Upper lobe of left lung (tissue), 6 donors: ENCODE measurements around the gene NADK2. TPM values are rescaled to one million over a fixed set of nuclear protein-coding genes. Genes with fewer than 3 reads are reported as not detected.

Source experiments
- ATAC-seq, 2 donors: fragments of 200-7000 bp; cut with Tn5 transposase; one replicate each; pipeline ENCODE4 v1.9.1; 2022; ENCODE audit warnings: mild to moderate bottlenecking in 2 of 2, moderate library complexity in 2 of 2; ENCODE audit not compliant: low FRiP score in 2 of 2
- DNase-seq, 2 donors: peaks; one replicate each; pipeline ENCODE4 v3.0.0-alpha.2; 2019 to 2020
- H3K27ac ChIP-seq, 4 donors: fragments of 200-600 bp; sonication (generic); one replicate each; pipeline ENCODE4 v1.5.1; 2016 to 2019
- H3K27me3 ChIP-seq, 4 donors: fragments of 200-600 bp; sonication (generic); one replicate each; pipeline ENCODE4 v1.5.1; 2017 to 2019
- H3K36me3 ChIP-seq, 4 donors: fragments of 200-600 bp; sonication (generic); one replicate each; pipeline ENCODE4 v1.5.1; 2016 to 2019
- H3K4me1 ChIP-seq, 4 donors: fragments of 200-600 bp; sonication (generic); one replicate each; pipeline ENCODE4 v1.5.1; 2018 to 2019
- H3K4me3 ChIP-seq, 4 donors: fragments of 200-600 bp; sonication (generic); one replicate each; pipeline ENCODE4 v1.5.1; 2017 to 2019; ENCODE audit warnings: mild to moderate bottlenecking in 2 of 4, moderate library complexity in 1 of 4
- H3K9me3 ChIP-seq, 4 donors: fragments of 200-600 bp; sonication (generic); one replicate each; pipeline ENCODE4 v1.5.1; 2018 to 2019
- CTCF ChIP-seq, 6 experiments: fragments of 450-650 bp in 4 of 6; fragments of 200-600 bp in 2 of 6; sonication (generic) in 2 of 6; IDR thresholded peaks; one replicate each; pipeline ENCODE4 v1.5.1; 2016 to 2019; ENCODE audit warnings: antibody characterized with exemption in 6 of 6
- EP300 ChIP-seq, 4 donors: sonication (generic); formaldehyde crosslinking; IDR thresholded peaks; one replicate each; pipeline ENCODE4 v1.5.1; 2017; ENCODE audit warnings: antibody characterized with exemption in 4 of 4, control low read depth in 2 of 4
- POLR2A ChIP-seq, 4 donors: fragments of 450-650 bp; IDR thresholded peaks; one replicate each; pipeline ENCODE4 v1.5.1; 2016 to 2017; ENCODE audit warnings: antibody characterized with exemption in 4 of 4, mild to moderate bottlenecking in 2 of 4
- POLR2AphosphoS5 ChIP-seq, 2 donors: sonication (generic); formaldehyde crosslinking; IDR thresholded peaks; one replicate each; pipeline ENCODE4 v1.5.1; 2017; ENCODE audit warnings: antibody characterized with exemption in 2 of 2
- WGBS, 2 donors: methylation state at CpG; one replicate each; pipeline ENCODE4 v1.1.5; 2017 to 2018; 5-methylcytosine and 5-hydroxymethylcytosine counted together
- total RNA-seq, 6 donors: library from RNA; depleted of rRNA in 4 of 6; stranded (reverse); fragments of >200 nt in 4 of 6; gene quantifications; one replicate each; pipeline versions ENCODE4 v1.1.0 to v1.2.1, GENCODE V29; 2016 to 2021
- donor health status: DM: no; HTN: no; CAD: no; lungs with moderate emphysema.
- donor health status: DM: no; HTN: yes; CAD: no; lungs with severe emphysema.

NADK2 gene
- total RNA-seq, 6 donors from 2014 or later, result 12.6 to 39.6 (median 19.9) TPM

DNA sequence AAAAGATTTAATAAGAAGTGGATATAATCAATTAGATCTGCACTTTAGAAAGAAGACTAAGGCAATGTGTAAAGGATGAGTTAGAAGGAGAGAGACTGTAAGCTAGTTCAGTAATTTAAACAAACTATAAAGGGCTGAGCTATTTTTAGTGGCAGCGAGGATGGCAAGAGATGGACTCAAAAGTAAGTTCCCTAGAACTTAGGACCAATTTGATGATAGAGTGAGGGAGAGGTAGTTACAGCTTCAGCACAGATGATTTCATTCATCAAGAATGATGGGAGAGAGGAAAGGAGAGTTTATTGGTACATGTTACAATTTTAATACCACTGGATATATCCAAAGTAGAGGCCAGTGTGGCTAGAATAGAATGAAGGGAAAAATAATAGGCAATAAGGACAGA, 19.1 kb downstream of the NADK2 start:
- TF ChIP-seq POLR2AphosphoS5 (IDR thresholded peaks at IDR 0.05) (no peak), EP300 (IDR thresholded peaks at IDR 0.05) (no peak), CTCF (IDR thresholded peaks at IDR 0.05) (no peak), POLR2A (IDR thresholded peaks at IDR 0.05) (no peak)
- ATAC-seq, result no peak
- H3K27me3 ChIP-seq, result no peaks in the 10 kb centered on the region
- no peaks in the 10 kb centered on the region for H3K9me3 ChIP-seq
- no peak for DNase-seq
- no peaks in the 10 kb centered on the region for H3K4me1 ChIP-seq
- no peak overlapping the region for H3K4me3 ChIP-seq
- 87 to 92% methylated on average over 1 of the region's 1 CpG for WGBS, 2 donors
- peaks cover 3 to 59% (median 14%) of the 10 kb centered on the region in 4 donors for H3K36me3 ChIP-seq
- H3K27ac ChIP-seq, result no peak overlapping the region

DNA sequence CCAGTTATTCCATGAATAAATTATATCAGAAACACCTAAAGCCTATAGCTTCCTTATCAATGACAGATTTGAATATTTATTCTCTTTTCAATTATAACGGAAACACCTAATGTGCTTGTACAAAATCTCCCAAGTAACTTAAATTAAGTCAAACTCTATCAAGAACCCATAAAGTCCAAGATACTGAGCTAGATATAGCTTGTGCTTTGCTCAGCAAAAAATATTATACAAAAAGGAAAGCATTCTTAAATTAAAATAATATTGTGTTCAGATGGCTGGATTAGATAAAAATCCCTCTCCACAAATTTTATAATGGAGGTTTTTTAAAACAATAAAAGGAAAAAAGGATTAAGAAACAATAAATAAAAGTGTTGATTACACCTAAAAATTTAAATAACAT, 23.7 kb downstream of the NADK2 start:
- H3K4me1 ChIP-seq, result no peaks in the 10 kb centered on the region
- 93 to 94% methylated on average over 1 of the region's 1 CpG for WGBS, 2 donors
- ATAC-seq, result no peak
- H3K9me3 ChIP-seq, result no peaks in the 10 kb centered on the region
- TF ChIP-seq EP300 (IDR thresholded peaks at IDR 0.05) (no peak), POLR2AphosphoS5 (IDR thresholded peaks at IDR 0.05) (no peak), POLR2A (IDR thresholded peaks at IDR 0.05) (no peak), CTCF (IDR thresholded peaks at IDR 0.05) (no peak)
- H3K27me3 ChIP-seq, result no peaks in the 10 kb centered on the region
- H3K4me3 ChIP-seq, result no peak overlapping the region
- DNase-seq, result no peak
- no peak overlapping the region for H3K27ac ChIP-seq
- peaks cover 0 to 67% (median 7%) of the 10 kb centered on the region in 4 donors for H3K36me3 ChIP-seq

- H3K4me3 ChIP-seq, result no peak overlapping the region
- H3K4me1 ChIP-seq, result no peaks in the 10 kb centered on the region
- ATAC-seq, result no peak
- no peaks in the 10 kb centered on the region for H3K9me3 ChIP-seq
- TF ChIP-seq CTCF (IDR thresholded peaks at IDR 0.05) (no peak), POLR2A (IDR thresholded peaks at IDR 0.05) (no peak), EP300 (IDR thresholded peaks at IDR 0.05) (no peak), POLR2AphosphoS5 (IDR thresholded peaks at IDR 0.05) (no peak)
- H3K36me3 ChIP-seq, result peaks cover 0 to 70% (median 7%) of the 10 kb centered on the region in 4 donors
- 75 to 85% methylated on average over 1 of the region's 1 CpG for WGBS, 2 donors
- H3K27me3 ChIP-seq, result no peaks in the 10 kb centered on the region
- no peak overlapping the region for H3K27ac ChIP-seq
- DNase-seq, result no peak
Measured at GRCh38 chr5:36217567-36217966, 24.2 kb downstream of the NADK2 start.

DNA sequence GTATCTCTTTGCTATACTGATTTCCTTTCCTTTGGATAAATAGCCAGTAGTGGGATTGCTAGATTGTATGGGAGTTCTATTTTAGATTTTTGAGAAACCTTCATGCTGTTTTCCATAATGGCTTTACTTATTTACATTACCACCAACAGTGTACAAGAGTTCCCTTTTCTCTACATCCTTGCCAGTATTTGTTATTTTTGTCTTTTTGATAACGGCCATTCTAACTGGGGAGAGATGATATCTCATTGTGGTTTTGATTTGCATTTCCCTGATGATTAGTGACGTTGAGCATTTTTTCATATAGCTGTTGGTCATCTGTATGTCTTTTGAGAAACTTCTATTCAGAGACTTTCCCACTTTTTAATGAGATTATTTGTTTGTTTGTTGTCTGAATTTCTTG, 25.8 kb downstream of the NADK2 start:
- H3K4me3 ChIP-seq, result no peak overlapping the region
- H3K9me3 ChIP-seq, result no peaks in the 10 kb centered on the region
- H3K36me3 ChIP-seq, result peaks cover 4 to 66% (median 9%) of the 10 kb centered on the region in 4 donors
- no peak for TF ChIP-seq POLR2AphosphoS5 (IDR thresholded peaks at IDR 0.05)
- TF ChIP-seq CTCF (IDR thresholded peaks at IDR 0.05), result no peak
- no peak for TF ChIP-seq EP300 (IDR thresholded peaks at IDR 0.05)
- no peak for TF ChIP-seq POLR2A (IDR thresholded peaks at IDR 0.05)
- no peak overlapping the region for H3K27ac ChIP-seq
- no peaks in the 10 kb centered on the region for H3K27me3 ChIP-seq
- WGBS, 2 donors, result 49 to 52% methylated on average over 2 of the region's 2 CpGs
- H3K4me1 ChIP-seq, result no peaks in the 10 kb centered on the region
- no peak for DNase-seq
- no peak for ATAC-seq

GRCh38 chr5:36214436-36214835, 27.3 kb downstream of the NADK2 start:
- DNase-seq, result no peak
- H3K27me3 ChIP-seq, result no peaks in the 10 kb centered on the region
- 88 to 91% methylated on average over 3 of the region's 3 CpGs for WGBS, 2 donors
- ATAC-seq, result no peak
- no peak overlapping the region for H3K4me3 ChIP-seq
- no peak overlapping the region for H3K27ac ChIP-seq
- H3K36me3 ChIP-seq, result peaks cover 0 to 62% (median 12%) of the 10 kb centered on the region in 4 donors
- TF ChIP-seq CTCF (IDR thresholded peaks at IDR 0.05) (no peak), POLR2A (IDR thresholded peaks at IDR 0.05) (no peak), POLR2AphosphoS5 (IDR thresholded peaks at IDR 0.05) (no peak), EP300 (IDR thresholded peaks at IDR 0.05) (no peak)
- H3K9me3 ChIP-seq, result no peaks in the 10 kb centered on the region
- no peaks in the 10 kb centered on the region for H3K4me1 ChIP-seq
